ENCODE measurements around the gene PLXNB2. TPM values are rescaled to one million over a fixed set of nuclear protein-coding genes. Genes with fewer than 3 reads are reported as not detected.
A peak's percentile ranks its signal among the peaks of the same experiment; 100 is the strongest.
"Not testable (repeated sequence)": the region's sequence is repeated elsewhere in the genome, so short reads cannot be mapped to it uniquely, and the experiment has no call there.

PLXNB2 gene
- total RNA-seq, 1 donor from 2014 or later = 443 TPM

DNA sequence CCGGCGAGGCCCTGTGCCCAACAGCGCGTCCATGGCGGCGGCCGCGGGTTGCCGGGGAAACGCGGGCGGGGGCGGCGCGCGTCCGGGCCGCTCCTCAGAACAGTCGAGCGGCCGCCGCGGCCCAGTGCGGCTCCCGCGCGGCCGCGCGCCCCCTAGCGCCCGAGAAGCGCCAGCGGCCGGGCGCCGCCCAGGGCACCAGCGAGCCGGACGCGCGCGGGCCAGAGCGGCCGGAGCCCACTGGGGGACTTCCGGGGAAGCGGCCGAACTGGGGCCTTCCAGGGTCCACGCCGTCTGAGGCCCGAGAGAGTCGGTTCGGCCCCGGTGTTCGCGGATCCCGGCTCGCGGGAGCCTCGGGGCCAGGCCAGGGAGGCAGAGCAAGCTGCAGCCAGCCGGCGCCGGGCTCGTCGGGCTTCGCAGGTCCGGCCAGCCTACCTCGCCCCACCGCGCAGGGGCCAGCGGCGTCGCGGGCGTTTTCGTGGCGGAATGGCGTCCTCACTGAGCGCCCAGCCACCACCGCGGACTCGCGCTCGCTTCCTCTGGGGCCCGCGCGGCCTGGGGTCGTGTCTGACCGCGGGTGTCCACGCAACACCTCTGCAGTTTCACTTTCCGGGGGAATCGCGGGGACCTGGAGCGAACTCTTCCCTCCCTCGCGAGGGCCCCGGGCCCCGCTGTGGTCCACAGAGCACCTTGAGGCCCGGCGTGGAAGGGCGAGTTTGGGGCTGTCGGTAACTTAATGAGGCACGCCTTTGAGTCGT, 19.7 kb upstream of the PLXNB2 start, which contains the start of gene DENND6B:
TSS of gene DENND6B (minus strand) at position 57 of the 755 bp plus-strand sequence. CDS start at position 33, 24 bp downstream.
- peak; percentile 78 for DNase-seq (ENCODE audit: low spot score)

DNA sequence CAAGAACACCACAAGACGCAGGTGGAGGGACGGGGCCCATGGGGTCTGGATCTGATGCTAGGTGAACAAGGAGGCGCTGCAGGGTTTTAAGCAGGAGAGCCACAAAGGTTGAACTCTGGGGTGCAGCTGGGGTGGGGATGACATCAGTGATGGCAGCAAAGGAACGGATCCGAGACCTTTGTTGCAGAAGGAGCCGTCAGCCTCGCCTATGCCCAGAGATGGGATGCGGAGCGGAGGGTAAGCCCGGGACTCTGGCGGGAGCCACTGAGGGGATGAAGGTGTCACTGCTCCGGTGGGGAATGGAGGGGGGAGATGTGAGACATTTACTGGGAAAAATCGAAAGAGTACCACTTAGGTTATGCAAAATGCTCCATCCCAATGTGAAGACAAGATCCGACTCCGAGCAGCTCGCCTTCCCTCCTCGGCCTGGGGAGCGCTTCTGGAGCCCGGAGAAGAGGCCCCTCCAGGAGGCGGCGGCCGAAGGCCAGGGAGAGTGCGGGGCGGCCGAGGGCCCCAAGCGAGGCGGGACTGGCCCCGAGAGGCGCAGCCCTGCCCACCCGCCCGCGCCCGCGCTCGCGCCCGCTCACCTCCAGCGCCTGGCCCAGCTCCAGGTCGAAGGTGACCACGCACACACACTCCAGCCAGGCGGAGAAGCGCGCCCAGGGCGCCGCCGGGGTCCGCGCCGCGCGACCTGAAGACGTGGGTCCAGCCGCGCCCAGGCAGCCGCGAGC, 18.9 kb upstream of the PLXNB2 start:
- DNase-seq (ENCODE audit: low spot score) = no peak

DNA sequence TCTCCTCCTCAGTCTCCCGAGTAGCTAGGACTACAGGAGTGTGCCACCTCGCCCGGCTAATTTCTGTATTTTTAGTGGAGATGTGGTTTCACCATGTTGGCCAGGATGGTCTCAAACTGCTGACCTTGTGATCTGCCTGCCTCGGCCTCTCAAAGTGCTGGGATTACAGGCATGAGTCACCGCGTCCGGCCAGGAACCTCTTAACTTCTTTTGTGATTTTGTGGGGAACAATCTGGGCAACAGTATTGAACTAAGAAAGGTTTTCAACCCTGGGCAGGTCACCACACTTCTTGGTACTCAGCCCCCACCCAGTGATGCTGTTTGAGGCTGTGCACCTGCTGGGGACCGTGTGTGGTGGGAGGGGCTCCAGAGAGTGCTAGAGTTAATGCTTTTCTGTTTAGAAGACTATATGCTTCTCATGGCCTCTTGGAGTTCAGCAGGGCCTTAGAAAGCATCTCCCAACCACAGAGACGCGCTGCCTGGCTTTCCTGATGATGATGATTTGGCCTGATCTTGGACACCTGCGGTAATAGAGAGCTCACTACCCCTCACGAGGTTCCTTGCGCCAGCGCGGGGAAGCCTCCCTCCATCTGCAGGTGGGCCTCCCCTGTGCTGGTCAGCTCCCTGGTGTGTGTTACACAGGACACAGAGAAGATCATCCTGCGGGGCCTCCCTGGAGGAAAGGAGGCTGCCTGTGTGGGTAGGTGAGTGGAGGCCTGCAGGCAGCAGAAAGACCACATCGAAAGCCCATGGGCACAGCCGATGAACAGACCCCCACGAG, 18.2 kb upstream of the PLXNB2 start:
- no peak for DNase-seq (ENCODE audit: low spot score)

DNA sequence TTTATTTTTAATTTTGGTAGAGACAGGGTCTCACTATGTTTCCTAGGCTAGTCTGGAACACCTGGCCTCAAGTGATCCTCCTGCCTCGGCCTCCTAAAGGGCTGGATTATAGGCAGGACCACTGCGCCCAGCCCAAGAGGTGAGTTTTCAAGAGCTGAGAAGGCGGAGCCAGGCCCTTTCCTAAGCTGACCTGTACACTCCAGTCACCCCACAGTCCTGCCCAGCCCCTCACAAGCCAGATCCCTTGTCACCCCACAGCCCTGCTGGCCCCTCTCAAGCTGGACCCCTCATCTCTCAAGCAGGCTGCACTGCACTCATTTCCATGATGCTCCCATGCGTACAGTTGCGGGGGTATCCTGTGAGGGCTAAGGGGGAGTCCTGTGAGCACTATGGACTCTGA, 16.5 kb upstream of the PLXNB2 start:
- DNase-seq (ENCODE audit: low spot score) = no peak

DNA sequence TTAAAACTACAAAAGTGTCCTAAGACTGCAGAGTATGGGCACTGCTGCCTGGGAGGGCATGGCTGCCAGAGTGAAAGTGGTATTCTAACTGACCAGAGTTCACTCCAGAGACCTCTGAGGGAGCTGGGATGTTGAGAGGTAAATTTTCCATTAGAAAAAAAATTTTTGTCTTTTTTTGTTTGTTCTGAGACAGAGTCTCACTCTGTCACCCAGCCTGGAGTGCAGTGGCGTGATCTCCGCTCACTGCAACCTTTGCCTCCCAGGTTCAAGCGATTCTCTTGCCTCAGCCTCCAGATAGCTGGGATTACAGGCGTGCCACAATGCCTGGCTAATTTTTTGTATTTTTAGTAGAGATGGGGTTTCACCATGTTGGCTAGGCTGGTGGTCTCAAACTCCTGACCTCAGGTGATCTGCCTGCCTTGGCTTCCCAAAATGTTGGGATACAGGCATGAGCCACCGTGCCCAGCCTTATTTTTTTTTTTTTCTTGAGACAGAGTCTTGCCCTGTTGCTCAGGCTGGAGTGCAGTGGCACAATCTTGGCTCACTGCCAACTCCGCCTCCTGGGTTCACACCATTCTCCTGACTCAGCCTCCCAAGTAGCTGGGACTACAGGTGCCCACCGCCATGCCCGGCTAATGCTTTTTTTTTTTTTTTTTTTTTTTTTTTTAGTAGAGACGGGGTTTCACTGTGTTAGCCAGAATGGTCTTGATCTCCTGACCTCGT, 15.1 kb upstream of the PLXNB2 start:
- DNase-seq (ENCODE audit: low spot score) = not testable (repeated sequence)

- DNase-seq (ENCODE audit: low spot score) = no peak
These were observed 13.4 kb upstream of the PLXNB2 start for GRCh38 chr22:50320671-50321325.

- DNase-seq (ENCODE audit: low spot score) = no peak
These were observed 12.7 kb upstream of the PLXNB2 start for GRCh38 chr22:50320116-50320515.

- DNase-seq (ENCODE audit: low spot score) = no peak
These were observed 12.1 kb upstream of the PLXNB2 start for GRCh38 chr22:50319503-50319951.

DNA sequence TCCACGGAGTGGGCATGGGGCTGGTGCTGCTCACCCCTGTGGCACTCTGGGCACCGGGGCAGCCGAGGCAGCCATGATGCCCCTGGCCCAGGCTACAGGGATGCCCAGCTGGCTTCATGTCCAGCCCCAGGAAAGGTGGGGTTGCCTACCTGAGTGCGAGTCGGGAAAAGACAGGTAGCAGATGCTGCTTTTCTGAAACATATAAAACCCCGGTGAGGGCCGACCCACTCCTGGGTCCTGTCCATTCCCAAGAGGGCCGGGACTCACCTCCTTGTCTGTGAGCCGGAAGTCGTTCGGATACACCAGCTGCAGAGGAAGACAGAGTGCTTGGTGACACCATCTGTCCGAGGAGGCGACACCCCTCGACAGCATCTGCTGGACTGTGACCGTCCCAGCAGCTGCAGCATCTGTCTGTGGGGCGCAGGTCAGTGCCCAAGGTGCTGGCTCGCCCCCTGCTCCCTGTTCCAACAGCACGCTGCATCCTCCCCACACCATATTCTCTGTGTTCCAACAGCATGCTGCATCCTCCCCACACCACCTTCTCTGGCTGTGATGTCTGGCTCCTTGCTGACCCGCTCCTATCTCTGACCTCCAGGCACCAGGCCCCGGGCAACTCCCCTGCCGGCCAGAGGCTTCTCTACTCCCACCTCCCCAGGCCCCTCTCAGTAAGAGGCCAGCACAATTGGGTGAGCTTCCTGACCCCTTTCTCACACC, 11.4 kb upstream of the PLXNB2 start:
- no peak for DNase-seq (ENCODE audit: low spot score)

- no peak for DNase-seq (ENCODE audit: low spot score)
These were observed 10.9 kb upstream of the PLXNB2 start for GRCh38 chr22:50318356-50318697.

- no peak for DNase-seq (ENCODE audit: low spot score)
These were observed 10.2 kb upstream of the PLXNB2 start for GRCh38 chr22:50317674-50318073.

- DNase-seq (ENCODE audit: low spot score) = no peak
These were observed 9.7 kb upstream of the PLXNB2 start for GRCh38 chr22:50317178-50317577.

- no peak for DNase-seq (ENCODE audit: low spot score)
These were observed 8.9 kb upstream of the PLXNB2 start for GRCh38 chr22:50316114-50317065.

DNA sequence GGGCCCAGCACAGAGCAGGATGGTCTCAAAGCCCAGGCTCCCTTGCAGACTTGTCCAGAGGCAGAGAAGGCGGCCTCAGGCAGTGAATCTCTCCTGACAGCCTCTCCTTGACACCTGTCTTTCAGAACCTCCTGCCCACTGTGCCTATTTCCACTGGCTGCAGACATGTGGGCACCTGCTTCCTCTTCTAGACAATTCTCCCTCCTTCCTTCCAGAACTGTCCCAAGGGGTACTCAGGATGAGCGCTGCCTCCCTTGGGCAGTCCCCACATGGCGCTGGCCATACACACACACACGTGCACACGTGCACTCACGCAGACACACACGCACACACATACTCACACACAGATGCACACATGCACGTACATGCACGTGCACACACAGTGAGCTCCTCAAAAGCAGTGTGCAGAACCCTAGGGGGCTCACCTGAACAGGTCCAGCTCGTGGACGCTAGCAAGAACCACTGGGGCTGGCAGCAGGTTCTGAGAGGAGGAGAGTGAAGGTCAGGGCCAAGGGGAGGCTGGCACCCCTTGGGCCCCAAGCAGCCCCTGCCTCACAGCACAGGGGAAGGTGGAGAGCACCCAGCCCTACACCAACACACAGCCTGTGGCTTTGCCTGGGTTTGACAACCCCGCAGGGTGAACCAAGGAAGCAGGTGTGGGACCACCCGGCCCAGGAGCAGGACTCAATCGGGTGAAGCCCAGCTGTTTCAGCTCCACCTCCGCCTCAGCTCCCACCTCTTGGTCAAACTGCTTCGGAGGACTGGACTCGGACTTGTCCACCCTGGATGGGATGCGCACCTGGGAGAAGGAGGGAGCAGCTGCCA, 8.1 kb upstream of the PLXNB2 start:
- no peak for DNase-seq (ENCODE audit: low spot score)

DNA sequence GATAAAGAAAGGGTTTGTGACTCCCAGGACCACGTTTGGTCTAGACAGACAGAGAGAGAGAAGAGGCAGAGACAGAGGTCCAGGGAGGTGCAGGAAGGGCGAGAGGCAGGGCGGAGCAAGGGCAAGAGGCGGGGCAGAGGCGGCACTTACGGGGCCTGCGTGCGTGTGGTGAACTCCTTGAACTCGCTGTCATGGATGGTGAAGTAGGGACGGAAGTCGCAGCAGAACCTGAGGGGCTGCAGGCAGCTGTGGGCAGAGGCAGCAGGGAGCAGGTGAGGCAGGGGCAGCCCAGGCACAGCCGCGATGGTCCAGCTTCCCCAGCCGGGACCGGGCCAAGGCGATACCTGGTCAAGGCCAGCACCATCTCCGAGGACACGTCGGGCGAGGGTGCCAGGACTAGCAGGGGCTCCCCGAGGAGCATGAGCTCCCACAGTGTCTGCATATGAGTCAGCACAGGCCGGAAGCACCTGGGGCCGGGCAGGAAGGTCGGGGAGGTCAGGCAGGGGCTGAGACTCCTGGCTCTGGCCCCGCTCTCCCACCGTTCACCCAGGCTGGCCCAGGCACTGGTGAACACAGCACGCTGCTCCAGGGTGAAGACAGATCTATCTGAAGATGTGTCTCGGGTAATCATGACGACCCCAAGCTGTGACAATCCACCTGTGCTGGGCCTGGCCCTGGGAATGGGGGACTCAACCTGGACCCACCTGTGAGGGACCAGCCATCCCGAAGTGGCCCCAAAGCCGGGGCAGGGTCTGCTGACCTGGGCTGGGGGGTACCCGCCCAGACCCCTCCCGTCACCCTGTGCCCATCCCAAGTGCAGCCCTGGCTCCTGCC, 7.2 kb upstream of the PLXNB2 start:
- DNase-seq (ENCODE audit: low spot score) = no peak

- DNase-seq (ENCODE audit: low spot score) = no peak
These were observed 6.6 kb upstream of the PLXNB2 start for GRCh38 chr22:50314081-50314454.

DNA sequence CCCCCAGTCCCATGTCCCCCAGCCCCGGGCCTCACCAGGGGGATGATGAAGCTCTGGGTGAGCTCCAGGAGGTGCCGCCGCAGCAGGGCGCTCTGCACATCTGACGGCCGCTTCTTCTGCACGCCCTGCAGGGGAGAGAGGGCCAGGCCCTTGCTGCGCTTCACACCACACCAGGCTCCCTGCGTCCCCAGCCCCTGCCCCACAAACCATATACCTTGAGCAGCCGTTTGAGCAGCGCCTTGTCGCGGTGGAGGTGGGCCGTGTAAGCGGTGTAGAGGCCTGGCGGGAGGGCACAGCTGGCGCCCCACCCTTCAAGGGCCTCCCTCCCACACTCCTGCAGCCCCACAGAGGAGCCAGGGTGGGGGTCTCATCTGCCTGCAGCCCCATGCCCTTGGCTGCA, 6.2 kb upstream of the PLXNB2 start:
- no peak for DNase-seq (ENCODE audit: low spot score)

- no peak for DNase-seq (ENCODE audit: low spot score)
These were observed 5.6 kb upstream of the PLXNB2 start for GRCh38 chr22:50313021-50313420.

Data from ureter (tissue), 1 donor.